Colon (tissue), 2 donors: ENCODE data around the gene MRPL50.

Experiments
- FAIRE-seq: peaks from 2 replicates; lab custom pipeline; 2012; peaks lifted over from hg19 to GRCh38; lab: Jason Lieb, UNC
- donor health status: control.
- donor health status: control.

The MRPL50 gene

GRCh38 chr9:101375546-101375945, 22.9 kb downstream of the MRPL50 start:
- no peak for FAIRE-seq

GRCh38 chr9:101372327-101373118, 25.9 kb downstream of the MRPL50 start:
- no peak for FAIRE-seq

GRCh38 chr9:101371813-101372212, 26.6 kb downstream of the MRPL50 start:
- no peak for FAIRE-seq

GRCh38 chr9:101369884-101370531, 28.4 kb downstream of the MRPL50 start:
- FAIRE-seq = no peak

- no peak for FAIRE-seq
Measured at GRCh38 chr9:101369286-101369685, 29.1 kb downstream of the MRPL50 start.

GRCh38 chr9:101367323-101367722, 31.1 kb downstream of the MRPL50 start:
- no peak for FAIRE-seq

GRCh38 chr9:101366038-101366756, 32.2 kb downstream of the MRPL50 start:
- no peak for FAIRE-seq

GRCh38 chr9:101365181-101365580, 33.2 kb downstream of the MRPL50 start:
- FAIRE-seq = no peak

- FAIRE-seq = no peak
Measured at GRCh38 chr9:101362450-101362849, 36.0 kb downstream of the MRPL50 start.

- FAIRE-seq = no peak
Measured at GRCh38 chr9:101360647-101361046, 37.8 kb downstream of the MRPL50 start.

- FAIRE-seq = no peak
Measured at GRCh38 chr9:101359679-101360078, 38.7 kb downstream of the MRPL50 start.

GRCh38 chr9:101356619-101357018, 41.8 kb downstream of the MRPL50 start:
- FAIRE-seq = no peak

- no peak for FAIRE-seq
Measured at GRCh38 chr9:101354765-101355708, 43.4 kb downstream of the MRPL50 start.

- FAIRE-seq = no peak
Measured at GRCh38 chr9:101354143-101354764, 44.2 kb downstream of the MRPL50 start.

GRCh38 chr9:101353683-101354082, 44.7 kb downstream of the MRPL50 start:
- no peak for FAIRE-seq

- FAIRE-seq = no peak
Measured at GRCh38 chr9:101352892-101353463, 45.4 kb downstream of the MRPL50 start.

- no peak for FAIRE-seq
Measured at GRCh38 chr9:101350285-101350684, 48.1 kb downstream of the MRPL50 start.

- no peak for FAIRE-seq
Measured at GRCh38 chr9:101342595-101342994, 55.8 kb downstream of the MRPL50 start.

- no peak for FAIRE-seq
Measured at GRCh38 chr9:101341958-101342357, 56.5 kb downstream of the MRPL50 start.
